Fibroblast of pulmonary artery (primary cell): ENCODE measurements around the gene SEMA3C.

Experiments
- DNase-seq: peaks from one replicate; pipeline ENCODE4 v3.0.0-alpha.2; 2010; ENCODE audit warnings: low read depth
- H3K4me3 ChIP-seq: replicated peaks from 2 replicates; pipeline ENCODE4 v1.5.1; 2011; ENCODE audit warnings: low read depth, mild to moderate bottlenecking, control low read depth, low read length, moderate library complexity
- TF ChIP-seq, protein P1 (sequence below): IDR thresholded peaks from 2 replicates; pipeline ENCODE4 v1.5.1; 2011; ENCODE audit warnings: mild to moderate bottlenecking, control low read depth, low read length, inconsistent platforms; ENCODE audit errors: missing control alignments

Gene SEMA3C

DNA sequence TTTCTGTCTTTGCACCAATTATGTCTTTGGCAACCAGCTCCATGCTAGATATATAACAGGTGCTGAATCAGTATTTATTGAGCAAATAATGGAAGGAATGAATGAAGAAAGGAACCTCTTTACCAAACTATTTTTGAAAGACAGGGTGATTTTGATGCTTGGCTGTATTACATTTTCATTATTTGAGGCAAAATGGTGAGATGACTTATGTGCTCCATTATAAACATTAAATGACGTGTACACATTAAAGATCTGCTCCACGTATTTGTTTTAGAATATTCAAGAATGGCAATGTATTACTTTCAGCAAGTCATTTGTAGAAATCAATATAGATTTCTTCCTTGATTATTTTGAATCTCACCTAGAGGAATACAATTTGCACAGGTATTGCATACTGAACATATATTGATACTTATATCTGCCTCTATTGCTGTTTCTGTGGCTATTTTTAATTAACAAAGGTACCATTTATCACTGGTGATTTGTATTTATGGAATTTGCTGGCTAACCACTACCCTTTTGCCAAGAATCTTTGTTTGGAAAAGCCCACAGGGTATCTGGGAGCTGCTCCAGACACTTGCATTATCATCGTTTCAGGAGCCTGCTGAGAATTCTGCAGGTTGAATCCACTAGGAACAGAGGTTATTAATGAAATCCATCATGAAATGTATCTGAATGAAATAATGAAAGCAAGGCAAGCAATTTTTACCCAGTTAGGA is 92.2 kb downstream of the SEMA3C start:
- H3K4me3 ChIP-seq = no peak overlapping the region
- TF ChIP-seq, protein P1, sequence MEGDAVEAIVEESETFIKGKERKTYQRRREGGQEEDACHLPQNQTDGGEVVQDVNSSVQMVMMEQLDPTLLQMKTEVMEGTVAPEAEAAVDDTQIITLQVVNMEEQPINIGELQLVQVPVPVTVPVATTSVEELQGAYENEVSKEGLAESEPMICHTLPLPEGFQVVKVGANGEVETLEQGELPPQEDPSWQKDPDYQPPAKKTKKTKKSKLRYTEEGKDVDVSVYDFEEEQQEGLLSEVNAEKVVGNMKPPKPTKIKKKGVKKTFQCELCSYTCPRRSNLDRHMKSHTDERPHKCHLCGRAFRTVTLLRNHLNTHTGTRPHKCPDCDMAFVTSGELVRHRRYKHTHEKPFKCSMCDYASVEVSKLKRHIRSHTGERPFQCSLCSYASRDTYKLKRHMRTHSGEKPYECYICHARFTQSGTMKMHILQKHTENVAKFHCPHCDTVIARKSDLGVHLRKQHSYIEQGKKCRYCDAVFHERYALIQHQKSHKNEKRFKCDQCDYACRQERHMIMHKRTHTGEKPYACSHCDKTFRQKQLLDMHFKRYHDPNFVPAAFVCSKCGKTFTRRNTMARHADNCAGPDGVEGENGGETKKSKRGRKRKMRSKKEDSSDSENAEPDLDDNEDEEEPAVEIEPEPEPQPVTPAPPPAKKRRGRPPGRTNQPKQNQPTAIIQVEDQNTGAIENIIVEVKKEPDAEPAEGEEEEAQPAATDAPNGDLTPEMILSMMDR = no peak
- DNase-seq = peak; percentile 55

DNA sequence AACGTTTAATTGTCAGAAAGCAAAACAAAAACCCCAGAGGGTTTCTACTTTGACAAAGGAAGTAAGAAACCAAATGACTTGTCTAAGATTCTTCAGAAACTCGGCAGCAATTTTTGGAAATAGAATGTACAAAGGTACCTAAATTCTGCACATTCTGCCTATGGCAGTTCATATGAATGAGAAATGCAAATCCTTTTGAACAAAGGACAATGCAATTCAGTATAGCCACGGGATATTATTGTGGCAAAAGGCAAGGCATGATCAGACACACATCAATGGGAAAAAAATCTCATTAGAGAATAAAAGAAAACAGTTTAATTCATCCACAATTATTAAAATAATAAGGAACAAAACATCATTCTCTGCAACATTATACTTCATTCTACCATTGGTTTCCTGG is 93.4 kb downstream of the SEMA3C start:
- no peak overlapping the region for H3K4me3 ChIP-seq
- TF ChIP-seq, protein P1 = no peak
- no peak for DNase-seq

DNA sequence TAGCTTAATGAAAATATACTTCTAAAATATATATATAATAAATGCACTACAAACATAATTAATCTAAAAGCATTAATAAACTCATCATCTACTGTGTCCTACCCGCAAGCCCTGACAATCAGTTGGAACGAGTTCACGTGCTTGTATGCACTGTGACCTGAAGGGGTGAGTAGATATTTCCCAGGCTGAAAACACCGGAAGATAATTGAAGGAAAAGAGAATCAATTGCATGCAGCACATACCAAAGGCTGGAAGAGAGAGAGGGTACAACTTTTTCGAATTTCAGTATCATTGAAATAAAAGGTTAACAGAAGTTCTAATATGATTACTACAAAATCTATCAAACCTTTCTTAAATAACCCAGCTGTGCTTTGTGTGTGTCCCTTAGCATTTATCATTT is 94.6 kb downstream of the SEMA3C start:
- no peak overlapping the region for H3K4me3 ChIP-seq
- DNase-seq = no peak
- TF ChIP-seq, protein P1 = no peak

DNA sequence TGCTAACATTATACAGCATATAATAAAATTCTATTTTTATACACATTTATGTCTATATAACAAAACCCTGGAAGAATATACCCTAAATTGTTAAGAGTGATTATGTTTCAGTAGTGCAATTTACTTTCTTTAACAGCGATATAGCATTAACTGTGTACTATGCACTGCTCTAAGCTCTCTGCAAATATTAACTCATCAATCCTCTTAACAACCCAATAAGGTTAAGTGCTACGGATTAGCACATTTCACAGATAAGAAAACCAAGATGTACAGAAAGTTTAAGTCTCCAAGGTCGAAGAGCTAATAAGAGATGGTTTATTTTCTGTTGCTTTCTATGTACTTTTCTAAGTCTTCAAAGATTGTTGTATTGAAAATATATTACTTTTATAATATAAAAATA is 95.8 kb downstream of the SEMA3C start:
- no peak for DNase-seq

DNA sequence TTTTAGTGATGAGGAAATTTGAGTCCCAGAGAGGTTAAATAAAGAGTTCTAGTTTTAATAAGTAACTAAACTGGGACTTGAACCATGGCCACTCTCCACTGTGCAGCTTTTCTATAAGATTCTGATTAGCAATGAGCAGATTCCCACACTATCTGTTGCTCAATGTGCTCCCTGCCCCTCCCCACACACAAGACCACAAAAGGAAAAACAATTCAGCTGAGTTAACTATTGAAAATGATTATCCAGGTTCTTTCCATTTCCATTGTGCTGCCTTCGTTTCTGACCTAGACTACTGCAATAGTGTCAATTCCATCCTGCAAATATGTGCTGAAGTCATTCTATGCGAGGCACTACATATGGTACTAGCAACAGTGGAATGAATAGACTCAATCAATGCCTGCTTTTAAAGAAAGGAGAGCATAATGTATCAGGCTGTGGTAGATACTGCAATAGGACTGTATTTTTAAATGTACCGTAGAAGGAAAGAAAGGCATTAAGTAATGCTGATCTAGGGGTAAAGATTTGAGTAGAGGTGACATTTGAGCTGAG is 97.0 kb downstream of the SEMA3C start:
- no peak for DNase-seq
- TF ChIP-seq, protein P1 = no peak
- no peak overlapping the region for H3K4me3 ChIP-seq

More for the DNA sequence above, 95.8 kb downstream of the SEMA3C start:
- TF ChIP-seq, protein P1 = no peak
- H3K4me3 ChIP-seq = no peak overlapping the region

DNA sequence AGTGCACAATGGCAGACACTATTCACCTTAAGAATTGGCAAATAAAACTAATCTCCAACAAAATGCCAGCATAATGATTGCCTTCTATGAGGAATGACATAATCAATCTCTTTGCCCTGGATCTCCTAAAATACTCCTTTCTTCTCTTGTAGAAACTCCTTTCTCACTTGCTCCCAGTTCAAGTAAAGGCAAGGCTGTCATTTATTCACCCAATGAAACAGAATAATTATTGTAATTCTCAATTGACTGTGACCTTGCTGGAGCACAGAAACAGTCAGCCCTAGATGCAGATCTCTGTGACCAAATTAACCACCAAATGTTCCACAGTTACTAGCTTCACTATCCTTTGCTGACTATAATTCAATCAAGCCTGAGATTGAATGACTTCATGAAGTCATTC is 99.3 kb downstream of the SEMA3C start:
- H3K4me3 ChIP-seq = no peak overlapping the region
- TF ChIP-seq, protein P1 = no peak
- no peak for DNase-seq

DNA sequence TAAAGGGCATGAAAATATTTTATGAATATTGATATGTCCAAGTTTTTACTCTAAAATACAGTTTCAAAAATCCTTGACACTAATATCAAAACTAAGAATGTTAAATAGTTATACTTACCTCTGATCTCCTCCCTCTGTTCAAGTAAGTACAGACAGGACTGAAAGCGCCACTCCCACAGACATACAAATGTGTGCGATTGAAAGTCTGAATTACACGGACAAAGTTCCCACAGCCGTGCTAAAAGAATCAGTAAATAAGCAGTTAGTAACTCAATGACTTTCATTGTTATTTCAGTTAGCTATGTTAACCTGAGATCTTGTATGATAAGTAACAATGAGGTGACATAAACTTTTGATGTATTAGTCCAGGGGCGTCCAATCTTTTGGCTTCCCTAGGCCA is 100.7 kb downstream of the SEMA3C start:
- DNase-seq = no peak

More for the DNA sequence above, 100.7 kb downstream of the SEMA3C start:
- TF ChIP-seq, protein P1 = no peak
- no peak overlapping the region for H3K4me3 ChIP-seq
